GM18951 (cell line): Measurements from ENCODE around the gene ECHS1.

Experiments used
- POLR2A ChIP-seq: IDR thresholded peaks from 4 replicates; pipeline ENCODE4 v1.6.1; 2011; ENCODE audit warnings: mild to moderate bottlenecking; ENCODE audit not compliant: insufficient read length, insufficient read depth; ENCODE audit errors: extremely low read depth
- in situ Hi-C: fragments of 300-500 bp; cut with MboI; formaldehyde crosslinking; loops from one replicate; pipeline ENCODE4 v1.12.0; 2022; ENCODE audit warnings: low sequenced_read_pairs, mixed read lengths, inconsistent platforms; ENCODE audit not compliant: unreplicated experiment

The ECHS1 gene

DNA sequence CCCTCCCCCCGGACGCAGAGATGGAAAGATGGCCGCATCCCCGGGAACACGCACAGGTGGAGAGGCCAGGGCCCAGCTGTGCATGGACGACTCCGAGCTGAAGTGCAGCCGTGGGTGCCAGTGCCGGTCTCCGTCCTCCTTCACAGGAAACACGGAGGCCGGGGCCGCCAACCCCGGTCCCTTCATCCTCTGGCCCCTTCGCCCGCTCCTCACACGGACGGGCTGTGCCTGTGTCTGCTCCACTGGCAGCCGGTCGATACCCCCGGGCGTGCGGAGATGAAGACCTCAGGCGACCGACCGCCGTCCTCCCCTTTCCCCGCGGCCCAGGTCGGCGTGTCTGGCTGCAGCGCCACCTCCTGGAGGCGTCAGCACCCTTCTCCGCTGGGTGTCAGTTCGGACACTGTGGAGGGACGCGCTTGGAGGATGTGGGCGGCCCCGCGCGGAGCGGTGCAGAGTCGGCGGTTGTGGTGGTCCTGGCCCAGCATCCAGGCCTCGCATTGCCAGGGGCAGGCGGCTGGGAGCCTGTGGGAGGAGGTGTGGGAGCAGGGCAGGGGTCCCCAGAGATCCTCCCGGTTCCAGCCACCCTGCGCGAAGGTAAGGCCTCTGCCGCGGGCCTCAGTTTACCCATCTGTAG, 54.5 kb downstream of the ECHS1 start:
- in situ Hi-C loops: no loop called here

DNA sequence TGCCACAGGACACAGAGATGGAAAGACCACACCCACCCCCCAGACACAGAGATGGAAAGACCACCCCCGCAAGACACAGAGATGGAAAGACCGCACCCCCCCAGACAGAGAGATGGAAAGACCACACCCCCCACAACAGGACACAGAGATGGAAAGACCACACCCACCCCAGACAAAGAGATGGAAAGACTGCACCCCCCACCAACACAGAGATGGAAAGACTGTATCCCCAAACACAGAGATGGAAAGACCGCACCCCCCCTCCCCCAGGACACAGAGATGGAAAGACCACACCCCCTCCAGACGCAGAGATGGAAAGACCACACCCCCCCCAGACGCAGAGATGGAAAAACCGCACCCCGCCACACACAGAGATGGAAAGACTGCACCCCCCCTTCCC, 56.4 kb downstream of the ECHS1 start:
- in situ Hi-C loops: no loop called here

More for the DNA sequence above, 54.5 kb downstream of the ECHS1 start:
- TF ChIP-seq POLR2A: no peak

DNA sequence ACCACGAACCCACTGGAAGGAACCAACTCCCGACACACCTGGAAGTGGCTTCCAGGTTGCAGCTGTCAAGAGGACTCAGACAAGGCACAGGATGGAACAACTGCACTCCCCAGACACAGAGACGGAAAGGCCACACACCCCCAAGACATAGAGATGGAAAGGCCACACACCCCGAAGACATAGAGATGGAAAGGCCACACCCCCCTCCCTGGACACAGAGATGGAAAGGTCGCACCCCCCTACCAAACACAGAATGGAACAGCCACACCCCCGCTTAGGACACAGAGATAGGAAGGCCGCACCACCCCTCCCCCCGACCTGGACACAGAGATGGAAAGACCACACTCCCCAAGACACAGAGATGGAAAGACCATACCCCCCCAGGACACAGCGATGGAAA, 56.9 kb downstream of the ECHS1 start:
- in situ Hi-C loops: no loop called here
- TF ChIP-seq POLR2A: no peak

More for the DNA sequence above, 56.4 kb downstream of the ECHS1 start:
- no peak for TF ChIP-seq POLR2A

DNA sequence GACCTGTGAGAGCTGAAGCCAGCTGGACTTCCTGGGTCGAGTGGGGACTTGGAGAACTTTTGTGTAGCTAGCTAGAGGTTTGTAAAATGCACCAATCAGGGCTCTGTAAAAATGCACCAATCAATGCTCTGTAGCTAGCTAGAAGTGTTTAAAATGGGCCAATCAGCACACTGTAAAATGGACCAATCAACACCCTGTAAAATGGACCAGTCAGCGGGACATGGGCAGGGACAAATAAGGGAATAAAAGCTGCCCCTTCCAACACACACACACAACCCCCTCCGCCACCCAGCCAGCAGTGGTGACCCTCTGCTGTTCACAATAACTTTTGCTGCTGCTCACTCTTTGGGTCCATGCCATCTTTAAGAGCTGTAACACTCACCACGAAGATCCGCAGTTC, 57.3 kb downstream of the ECHS1 start:
- TF ChIP-seq POLR2A: no peak
- in situ Hi-C loops: no loop called here

DNA sequence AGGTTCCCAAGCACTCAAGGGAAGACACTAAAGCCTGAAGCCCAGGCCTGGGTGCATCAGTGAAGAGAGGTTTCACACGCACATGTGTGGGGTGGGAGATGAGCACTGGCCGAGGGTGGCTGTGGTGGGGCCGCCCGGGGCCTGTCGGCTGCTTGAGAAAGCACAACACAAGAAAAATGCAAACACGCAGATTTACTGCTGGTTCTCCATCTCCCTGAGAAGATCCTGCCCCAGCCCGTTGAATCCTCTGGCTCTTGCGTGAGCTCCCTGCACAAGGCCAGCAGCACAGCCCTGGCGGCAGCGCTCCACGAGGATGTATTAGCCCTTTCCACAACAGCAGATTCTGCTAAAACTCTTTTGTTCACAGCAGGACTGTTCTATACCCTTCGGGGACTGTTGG, 58.2 kb downstream of the ECHS1 start:
- in situ Hi-C loops: no loop called here
- no peak for TF ChIP-seq POLR2A

DNA sequence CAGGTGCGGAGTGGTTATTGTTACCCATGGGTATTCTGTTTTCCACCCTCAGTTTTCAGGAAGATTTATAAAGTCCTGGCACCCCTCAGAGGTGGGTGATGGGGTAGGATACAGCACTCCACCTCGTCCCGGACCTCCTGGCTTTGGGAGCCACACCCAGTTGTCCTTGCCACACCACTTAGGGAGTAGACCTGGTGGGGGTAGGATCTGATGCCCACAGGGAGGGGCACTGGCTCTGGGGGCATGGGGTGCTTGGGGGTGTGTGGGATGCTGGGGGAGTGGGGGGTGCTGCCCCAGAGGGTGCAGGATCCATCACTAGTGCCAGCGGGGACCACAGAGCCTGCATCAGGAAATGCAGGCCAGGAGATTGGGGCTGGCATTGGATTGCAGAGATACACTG, 60.0 kb downstream of the ECHS1 start:
- TF ChIP-seq POLR2A: no peak
- in situ Hi-C loops: no loop called here

DNA sequence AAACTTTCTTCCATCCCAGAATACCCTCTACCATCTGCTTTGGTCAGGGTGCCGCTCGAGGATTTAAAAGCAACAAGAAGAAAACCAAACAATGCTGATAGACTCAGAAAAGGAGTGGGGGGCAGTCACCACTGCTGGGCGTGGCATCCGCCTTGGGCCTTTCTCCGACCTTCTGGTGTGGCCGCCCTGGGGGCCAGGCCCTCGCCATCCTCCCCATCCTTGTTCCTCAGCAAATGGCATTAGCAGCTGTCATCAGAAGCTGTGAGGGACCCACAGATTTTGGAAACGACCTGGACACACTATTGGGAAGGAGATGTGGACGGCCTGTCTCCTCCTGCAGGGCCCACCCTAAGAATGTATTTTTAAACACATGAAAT, 60.4 kb downstream of the ECHS1 start:
- in situ Hi-C loops: no loop called here

More for the DNA sequence above, 60.4 kb downstream of the ECHS1 start:
- TF ChIP-seq POLR2A: no peak
